GF-D8 (cell line): ENCODE measurements around the gene ERO1B.
A peak's percentile ranks its signal among the peaks of the same experiment; 100 is the strongest.
"Not testable (repeated sequence)": the region's sequence is repeated elsewhere in the genome, so short reads cannot be mapped to it uniquely, and the experiment has no call there.

ENCODE experiments used
- DNase-seq: peaks from one replicate; lab custom pipeline; 2025; lab: John Stamatoyannopoulos, UW

The ERO1B gene, protein sequence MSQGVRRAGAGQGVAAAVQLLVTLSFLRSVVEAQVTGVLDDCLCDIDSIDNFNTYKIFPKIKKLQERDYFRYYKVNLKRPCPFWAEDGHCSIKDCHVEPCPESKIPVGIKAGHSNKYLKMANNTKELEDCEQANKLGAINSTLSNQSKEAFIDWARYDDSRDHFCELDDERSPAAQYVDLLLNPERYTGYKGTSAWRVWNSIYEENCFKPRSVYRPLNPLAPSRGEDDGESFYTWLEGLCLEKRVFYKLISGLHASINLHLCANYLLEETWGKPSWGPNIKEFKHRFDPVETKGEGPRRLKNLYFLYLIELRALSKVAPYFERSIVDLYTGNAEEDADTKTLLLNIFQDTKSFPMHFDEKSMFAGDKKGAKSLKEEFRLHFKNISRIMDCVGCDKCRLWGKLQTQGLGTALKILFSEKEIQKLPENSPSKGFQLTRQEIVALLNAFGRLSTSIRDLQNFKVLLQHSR

DNA sequence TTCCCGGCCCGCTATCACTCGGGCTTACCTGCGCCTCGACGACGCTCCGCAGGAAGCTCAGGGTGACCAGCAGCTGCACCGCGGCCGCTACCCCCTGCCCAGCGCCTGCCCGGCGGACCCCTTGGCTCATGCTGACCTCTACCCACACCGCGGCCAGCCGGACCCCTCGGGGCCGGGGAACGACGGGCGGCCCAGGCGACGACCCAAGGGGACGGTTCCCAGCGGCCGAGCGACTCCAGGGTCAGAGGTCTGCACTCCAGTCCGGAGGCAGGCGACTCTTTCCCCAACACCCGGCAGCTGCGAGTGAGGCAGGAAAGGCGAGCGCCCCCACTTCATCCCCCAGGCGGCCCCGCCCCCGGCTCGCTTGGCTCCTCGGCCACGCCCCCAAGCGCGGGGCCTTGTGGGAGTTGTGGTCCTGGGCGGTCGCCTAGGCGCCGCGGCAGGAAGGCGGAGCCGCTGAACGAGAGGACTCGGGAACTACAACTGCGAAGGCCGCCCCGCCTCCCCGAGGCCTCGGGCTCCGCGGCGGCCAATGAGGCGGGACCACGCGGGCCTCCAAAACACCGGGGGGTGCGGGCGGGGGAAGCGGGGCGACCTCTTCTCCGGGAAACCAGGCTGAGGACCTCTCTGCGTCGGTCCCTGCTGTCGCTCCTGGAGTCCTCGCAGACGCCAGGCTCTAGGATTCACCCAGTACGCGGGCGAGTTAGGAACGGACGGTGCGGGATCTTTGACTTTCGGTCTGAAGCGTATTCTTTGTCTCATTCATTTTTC is at the start of gene ERO1B:
ERO1B (minus strand) TSS at position 305 of the 771 bp plus-strand sequence; CDS start at position 130, 175 bp downstream.
- peak; percentile 82 for DNase-seq

DNA sequence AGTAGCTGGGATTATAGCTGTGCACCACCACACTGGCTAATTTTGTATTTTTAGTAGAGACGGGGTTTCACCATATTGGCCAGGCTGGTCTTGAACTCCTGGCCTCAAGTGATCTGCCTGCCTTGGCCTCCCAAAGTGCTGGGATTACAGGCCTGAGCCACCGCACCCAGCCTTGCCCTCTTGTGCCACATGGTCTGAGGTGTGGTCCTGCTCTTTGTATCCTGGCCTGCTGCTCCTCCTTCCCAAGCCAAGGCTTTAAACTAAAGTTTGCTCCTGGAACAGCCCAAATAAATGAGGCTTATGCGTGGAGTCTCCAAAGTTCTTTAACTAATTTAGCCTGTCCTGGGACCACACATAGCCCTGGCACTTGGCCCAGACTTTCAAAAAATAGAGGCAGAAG is 49.7 kb upstream of the ERO1B start:
- DNase-seq: not testable (repeated sequence)

DNA sequence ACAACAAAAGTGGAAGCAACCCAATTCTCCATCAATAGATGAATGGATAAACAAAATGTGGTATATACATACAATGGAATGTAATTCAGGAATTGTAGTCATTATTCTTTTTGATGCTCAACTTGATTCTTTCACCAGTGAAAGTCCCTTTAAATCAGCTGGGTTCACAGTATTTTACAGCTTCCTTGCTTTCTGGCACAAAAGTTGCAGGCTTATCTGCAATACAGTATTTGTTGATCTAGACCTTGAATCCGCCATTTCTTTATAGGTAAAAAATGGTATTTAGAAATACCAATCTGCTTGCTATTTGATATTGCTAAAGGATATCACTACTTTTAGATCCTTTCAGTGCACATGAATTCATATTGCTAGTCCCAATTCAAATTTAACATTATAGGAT is 44.7 kb upstream of the ERO1B start:
- DNase-seq: no peak

DNA sequence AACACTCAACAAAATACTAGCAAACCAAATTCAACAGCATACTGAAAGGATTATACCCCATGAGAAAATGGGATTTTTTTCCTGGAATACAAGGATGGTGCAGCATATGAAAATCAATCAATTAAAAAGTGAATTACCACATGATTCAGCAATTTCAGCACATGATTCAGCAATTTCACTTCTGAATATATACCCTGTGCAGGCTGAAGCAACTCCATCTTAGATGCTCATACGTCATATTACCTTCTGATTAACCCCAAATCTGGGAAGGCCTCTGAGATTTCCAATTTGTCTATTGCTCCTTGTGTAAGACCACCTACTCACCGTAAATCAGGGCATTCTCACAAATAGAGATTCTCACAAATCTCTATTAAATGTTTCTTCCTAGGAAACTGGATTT is 43.8 kb upstream of the ERO1B start:
- DNase-seq: no peak

DNA sequence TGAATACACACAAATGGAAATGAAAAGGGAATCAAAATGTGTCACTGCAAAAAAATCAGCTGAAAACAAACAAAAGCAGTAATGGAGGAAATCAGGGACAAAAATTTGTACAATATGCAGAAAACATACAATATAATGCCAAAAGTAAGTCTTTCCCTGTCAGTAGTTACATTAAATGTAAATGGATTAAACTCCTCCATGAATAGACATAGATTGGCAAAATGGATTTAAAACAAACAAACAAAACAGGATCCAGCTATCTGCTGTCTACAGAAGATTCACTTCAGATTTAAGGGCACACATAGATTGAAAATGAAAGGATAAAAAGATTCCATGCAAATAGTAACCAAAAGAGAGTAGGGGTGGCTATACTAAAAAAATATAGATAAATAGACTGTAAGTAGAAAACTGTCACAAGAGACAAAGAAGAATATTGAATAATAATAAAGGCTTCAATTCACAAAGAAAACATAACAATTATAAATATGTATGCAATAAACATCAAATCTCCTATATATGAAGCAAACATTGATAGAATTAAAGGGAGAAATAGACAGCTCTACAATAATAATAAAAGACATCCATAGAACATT is 42.2 kb upstream of the ERO1B start:
- DNase-seq: no peak

DNA sequence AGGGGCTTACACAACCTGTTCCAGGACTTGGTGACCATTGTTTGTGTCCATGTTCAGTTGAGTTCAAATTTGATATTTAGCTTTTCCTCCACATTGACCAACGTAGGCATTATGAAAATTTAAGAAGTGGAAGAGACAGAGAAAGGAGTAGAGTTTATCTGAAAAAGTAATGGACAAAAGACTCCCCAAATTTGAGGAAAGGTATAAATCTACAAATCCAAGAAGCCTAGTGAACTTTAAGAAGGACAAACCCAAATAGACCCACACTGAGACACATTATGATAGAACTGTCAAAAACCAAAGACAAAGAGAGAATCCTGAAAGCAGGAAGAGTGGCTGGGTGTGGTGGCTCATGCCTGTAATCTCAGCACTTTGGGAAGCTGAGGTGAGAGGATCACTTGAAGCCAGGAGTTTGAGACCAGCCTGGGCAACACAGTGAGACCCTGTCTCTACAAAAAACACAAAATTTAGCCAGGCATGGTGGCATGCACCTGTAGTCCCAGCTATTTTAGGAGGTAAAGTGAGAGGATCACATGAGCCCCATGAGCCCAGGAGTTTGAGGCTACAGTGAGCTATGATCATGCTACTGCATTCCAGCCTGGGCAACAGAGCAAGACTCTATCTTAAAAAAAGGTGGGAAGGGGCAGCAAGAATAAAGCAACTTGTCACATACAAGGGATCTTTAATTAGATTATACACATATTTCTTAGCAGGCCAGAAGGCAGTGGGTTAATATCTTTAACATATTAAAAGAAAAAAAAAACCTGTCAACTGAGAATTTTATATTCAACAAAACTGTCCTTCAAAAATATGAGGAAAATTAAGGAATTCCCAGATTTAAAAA is 41.0 kb upstream of the ERO1B start:
- DNase-seq: no peak

DNA sequence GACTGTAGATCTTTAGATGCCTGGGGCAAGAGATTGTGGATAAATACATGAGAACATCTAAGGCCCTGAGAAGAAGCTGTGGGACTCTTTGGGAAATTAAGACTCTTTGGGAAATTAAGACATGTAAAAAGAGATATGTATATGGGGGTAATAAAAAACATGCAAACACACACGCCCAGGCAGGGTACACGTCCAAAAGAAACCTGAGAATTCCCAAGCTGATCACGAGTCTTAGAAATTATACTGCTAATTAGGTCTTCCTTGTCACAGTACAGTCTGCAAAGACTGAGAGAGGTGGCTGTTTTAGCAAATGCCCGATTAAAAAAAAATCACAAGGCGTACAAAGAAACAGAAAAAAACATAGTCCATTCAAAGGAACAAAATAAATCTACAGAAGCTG is 39.3 kb upstream of the ERO1B start:
- no peak for DNase-seq

DNA sequence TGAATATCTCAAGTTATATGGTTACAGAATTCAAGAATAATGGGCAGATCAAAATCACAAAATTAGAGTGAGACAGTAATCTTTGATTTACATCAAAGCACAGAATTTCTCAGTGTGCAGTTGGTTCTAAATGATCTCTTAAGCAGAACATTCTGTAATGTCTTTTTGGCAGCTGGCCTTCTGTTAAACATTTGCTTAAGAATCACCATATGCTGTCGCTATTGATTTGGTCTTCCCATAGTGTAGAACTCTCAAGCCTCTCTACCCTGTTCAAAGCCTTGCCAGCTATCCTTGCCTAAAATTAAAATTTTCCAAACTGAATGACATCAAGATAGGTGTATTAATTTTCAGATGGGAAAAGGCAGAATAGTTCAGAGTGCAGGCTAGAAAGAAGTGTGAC is 38.9 kb upstream of the ERO1B start:
- no peak for DNase-seq

DNA sequence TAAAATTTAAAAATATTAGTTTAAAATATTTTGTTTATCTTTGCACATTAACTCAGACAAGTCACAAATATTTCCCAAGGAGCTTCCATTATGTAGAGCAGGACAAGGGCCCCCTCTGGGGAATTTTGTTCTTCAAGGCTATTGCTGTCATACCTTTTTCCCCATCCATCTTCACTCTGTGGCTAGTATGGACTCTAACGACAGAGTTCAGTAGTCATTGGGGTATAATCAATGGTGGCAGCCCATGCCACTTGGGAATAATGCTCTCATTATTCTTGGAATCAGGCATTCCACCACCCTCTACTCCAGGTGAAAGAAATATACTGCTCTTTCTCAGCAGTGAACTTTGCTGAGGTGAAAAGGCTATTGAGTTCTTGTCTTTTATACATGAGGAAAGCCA is 38.5 kb upstream of the ERO1B start:
- no peak for DNase-seq

DNA sequence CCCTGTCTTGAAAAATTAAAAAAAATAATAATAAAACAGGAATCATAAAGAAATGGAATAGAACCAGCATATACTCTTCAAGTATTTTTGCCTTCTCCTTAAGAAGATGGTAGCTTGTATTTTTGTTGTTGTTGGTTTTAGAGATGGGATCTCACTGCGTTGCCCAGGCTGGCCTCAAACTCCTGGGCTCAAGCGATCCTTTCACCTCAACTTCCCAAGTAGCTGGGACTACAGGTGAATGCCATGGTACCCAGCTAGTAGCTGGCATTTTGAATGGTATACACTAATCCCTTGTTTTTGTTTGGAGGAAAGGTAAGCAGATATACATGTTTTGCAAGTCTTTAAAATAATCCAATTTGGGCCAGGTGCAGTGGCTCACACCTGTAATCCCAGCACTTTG is 34.7 kb upstream of the ERO1B start:
- DNase-seq: no peak

DNA sequence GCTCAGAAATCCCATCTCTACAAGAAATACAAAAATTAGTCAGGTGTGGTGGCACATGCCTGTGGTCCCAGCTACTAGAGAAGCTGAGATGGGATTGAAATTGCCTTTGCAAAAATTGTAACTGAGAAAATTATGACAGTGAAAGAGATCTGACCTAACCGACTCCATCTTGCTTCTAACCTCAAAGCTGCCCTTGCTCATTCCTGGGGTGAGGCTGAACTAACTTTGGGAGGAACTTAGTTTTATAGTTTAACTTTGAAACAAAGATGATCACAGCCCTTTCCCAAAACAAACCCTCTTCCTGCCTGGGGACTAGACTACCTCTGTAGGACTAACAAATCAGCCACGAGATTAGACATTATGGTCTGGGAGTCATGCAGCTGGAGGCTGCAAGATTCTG is 33.8 kb upstream of the ERO1B start:
- DNase-seq: no peak

DNA sequence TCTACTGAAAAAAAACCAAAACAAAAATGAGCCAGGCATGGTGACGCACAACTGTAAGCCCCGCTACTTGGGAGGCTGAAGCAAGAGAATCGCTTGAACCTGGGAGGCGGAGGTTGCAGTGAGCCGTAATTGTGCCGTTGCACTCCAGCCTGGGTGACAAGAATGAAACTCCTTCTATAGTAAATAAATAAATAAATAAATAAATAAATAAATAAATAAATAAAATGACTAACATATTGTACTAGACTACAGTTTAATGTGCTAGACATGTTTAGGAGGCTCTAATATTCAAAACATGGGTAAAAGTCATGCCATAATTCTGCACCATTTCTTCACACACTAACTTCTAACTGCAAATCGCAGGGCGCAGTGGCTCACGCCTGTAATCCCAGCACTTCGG is 33.3 kb upstream of the ERO1B start:
- no peak for DNase-seq

DNA sequence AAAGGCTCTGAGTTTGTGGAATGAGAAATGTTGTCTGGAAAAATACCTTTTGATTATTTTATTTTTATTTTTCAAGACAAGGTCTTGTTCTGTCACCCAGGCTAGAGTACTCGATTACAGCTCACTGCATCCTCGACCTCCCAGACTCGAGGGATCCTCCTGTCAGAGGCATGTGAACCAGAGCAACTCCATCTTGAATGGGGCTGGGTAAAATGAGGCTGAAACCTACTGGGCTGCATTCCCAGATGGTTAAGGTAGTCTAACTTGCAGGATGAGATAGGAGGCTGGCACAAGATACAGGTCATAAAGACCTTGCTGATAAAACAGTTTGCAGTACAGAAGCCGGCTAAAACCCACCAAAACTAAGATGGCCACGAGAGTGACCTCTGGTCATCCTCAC is 32.3 kb upstream of the ERO1B start:
- DNase-seq: not testable (repeated sequence)

DNA sequence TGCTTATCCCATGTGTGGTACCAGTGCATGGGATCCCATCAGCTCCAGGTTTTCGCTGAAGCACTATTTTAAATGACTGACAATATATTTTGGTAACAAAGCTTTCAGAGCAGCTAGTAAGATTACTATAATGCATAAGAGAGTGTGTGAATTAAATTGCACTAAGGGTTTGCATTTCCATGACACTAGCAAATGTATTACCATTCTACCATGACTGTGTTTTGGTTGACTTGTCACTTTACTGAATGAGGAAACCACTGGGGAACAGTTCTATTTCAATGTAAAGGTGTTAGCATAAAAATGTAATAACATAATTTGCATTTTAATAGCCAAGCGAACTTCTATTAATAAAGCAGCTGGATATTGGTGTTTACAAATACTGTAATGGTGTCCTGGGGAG is 31.7 kb upstream of the ERO1B start:
- no peak for DNase-seq

DNA sequence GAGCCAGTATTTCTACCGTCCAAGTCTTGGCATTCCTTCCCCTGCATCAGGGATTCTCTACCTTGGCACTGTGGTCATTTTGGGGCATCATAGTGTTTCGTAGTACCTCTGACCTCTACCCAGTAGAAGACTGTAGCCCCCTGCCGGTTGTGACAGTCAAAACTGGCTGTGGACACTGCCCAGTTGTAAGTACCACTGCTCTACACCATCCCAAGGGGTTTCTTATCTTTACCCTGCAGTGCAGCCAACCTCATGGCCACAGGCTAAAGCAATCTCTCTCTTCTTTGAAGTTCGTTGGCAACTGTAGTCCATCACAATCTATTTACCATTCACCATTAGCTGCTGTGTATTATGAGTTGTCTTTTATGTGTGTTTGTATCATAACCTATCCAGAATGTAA is 29.3 kb upstream of the ERO1B start:
- DNase-seq: no peak

DNA sequence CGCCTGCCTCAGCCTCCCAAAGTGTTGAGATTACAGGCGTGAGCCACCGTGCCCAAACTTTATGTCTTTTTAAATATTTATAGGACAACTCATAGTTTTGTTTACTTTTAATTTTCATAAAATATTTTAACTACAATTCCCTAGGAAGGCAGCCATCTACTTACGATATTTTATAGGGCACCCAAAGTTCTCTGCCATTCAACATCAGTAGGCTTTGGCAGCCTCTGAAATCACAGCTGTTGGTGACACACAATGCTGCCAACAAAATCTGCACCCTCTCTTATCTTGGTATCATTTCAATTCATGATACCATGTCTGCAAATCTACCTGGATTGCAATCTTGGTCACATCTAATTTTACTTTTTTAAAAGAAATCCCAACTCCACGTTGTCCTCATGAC is 27.1 kb upstream of the ERO1B start:
- DNase-seq: no peak

DNA sequence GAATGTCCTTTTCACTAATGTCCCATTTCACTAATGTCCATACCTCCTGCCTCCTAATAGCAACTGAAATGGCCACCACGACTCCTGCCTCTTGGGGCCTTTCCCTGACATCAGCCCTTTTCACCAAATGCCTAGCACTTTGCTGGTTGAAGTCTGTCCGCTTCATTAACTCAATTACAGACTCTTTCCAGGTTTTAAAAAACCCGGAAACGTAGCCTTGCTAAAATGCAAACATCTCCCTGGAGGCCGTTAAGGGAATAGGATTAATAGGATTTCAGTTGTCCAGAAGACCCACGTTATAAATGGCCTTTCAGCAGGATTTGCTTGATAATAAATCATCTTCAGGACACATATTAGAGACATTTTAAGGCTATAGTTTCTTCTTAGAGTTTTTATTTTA is 25.7 kb upstream of the ERO1B start:
- DNase-seq: no peak

DNA sequence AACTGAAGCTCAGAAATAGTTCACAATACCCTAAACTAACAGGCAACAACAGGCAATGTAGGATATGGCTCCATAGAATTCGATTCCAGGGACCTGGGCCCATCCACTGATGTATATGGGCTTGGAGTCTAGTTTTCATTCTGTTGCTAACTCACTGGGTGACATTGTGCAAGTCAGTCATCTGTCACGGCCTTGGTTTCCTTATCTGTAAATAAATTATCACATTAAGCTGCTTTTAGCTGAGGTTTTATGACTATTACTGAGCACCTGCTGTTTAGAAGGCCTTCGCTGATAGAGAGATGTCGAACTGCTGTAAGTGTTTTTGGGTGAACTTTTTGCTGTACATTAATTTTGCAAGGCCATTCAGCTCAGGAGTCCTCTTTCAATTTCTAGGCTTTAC is 22.9 kb upstream of the ERO1B start:
- no peak for DNase-seq

DNA sequence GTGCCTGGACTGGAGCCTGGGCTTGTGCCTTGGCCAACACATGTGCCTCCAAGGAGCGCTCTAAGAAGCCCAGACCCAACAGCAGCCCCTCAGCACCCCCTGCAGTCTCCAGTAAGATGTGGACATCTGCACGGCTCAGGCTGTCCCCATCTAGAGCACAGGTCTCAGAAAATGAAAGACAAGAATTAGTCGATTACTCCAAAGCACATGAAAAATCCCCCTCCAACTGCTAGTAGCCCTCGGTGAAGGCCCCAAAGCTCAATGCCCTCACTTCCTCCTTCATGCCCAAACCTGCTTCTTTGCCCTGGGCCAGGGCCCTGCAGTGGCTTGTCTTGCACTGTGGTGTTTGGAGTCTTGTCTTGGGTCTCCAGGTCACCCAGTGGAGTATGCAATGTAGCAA is 21.9 kb upstream of the ERO1B start:
- DNase-seq: no peak

DNA sequence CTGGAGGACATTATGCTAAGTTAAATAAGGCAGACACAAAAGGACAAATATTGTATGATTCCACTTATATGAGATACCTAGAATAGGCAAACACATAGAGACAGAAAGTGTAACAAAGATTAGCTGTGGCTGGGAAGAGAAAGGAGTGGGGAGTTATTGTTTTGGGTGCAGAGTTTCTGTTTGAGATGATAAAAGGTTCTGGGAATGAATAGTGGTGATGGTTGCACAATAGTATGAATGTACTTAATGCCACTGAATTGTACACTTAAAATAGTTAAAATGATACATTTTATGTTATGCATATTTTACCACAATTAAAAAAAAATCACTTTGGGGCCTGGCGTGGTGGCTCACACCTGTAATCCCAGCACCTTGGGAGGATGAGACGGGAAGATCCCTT is 21.2 kb upstream of the ERO1B start:
- no peak for DNase-seq

DNA sequence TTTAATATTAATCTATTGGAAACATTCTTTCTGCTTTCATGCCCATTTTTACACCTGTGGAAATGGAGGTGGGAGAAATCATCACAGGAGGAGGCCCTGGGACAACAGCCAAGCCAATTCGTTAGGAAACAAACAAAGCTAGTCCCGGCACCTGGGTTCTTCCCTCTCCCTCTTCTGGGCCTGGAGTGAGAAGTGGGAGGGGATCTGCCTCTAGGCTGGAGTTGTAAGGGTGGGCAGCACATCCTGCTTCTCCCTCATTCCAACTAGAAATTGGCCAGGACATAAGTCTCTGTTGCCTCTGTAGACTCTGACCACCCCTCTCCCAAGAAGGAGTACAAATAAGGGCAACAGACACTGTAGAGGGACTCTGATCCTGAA is 20.2 kb upstream of the ERO1B start:
- DNase-seq: no peak
